GM18861 (cell line): Measurements from ENCODE around the gene SIGLEC12.

Experiments used
- ATAC-seq: cut with Tn5 transposase; IDR thresholded peaks from one replicate; pipeline ENCODE4 v1.9.1; 2021; ENCODE audit not compliant: unreplicated experiment

The SIGLEC12 gene

GRCh38 chr19:51501594-51502263 lies at the start of gene SIGLEC12:
Gene SIGLEC12, minus strand, starts transcription at chr19:51501800. Its CDS starts 67 bp downstream, at chr19:51501733.
- no peak for ATAC-seq

GRCh38 chr19:51550848-51551672 lies 49.5 kb upstream of the SIGLEC12 start:
- ATAC-seq, result no peak

- no peak for ATAC-seq
These were observed 48.1 kb upstream of the SIGLEC12 start for GRCh38 chr19:51549533-51550324.

GRCh38 chr19:51548891-51549305 lies 47.3 kb upstream of the SIGLEC12 start:
- no peak for ATAC-seq

- ATAC-seq, result no peak
These were observed 46.6 kb upstream of the SIGLEC12 start for GRCh38 chr19:51548213-51548651.

- ATAC-seq, result no peak
These were observed 46.0 kb upstream of the SIGLEC12 start for GRCh38 chr19:51547397-51548212.

- no peak for ATAC-seq
These were observed 45.2 kb upstream of the SIGLEC12 start for GRCh38 chr19:51546650-51547396.

GRCh38 chr19:51546107-51546649 lies 44.6 kb upstream of the SIGLEC12 start:
- no peak for ATAC-seq

- ATAC-seq, result no peak
These were observed 42.4 kb upstream of the SIGLEC12 start for GRCh38 chr19:51544038-51544437.

- ATAC-seq, result no peak
These were observed 41.1 kb upstream of the SIGLEC12 start for GRCh38 chr19:51542699-51543098.

- no peak for ATAC-seq
These were observed 40.1 kb upstream of the SIGLEC12 start for GRCh38 chr19:51541458-51542357.

- no peak for ATAC-seq
These were observed 38.3 kb upstream of the SIGLEC12 start for GRCh38 chr19:51539821-51540366.

GRCh38 chr19:51535535-51535934 lies 33.9 kb upstream of the SIGLEC12 start:
- no peak for ATAC-seq

- ATAC-seq, result no peak
These were observed 30.0 kb upstream of the SIGLEC12 start, which contains the start of gene SIGLEC6 for GRCh38 chr19:51531349-51532315. Gene SIGLEC6, minus strand, starts transcription at chr19:51531670. Its CDS starts 22 bp downstream, at chr19:51531648.

GRCh38 chr19:51530616-51531015 lies 29.0 kb upstream of the SIGLEC12 start:
- no peak for ATAC-seq

- ATAC-seq, result no peak
These were observed 27.7 kb upstream of the SIGLEC12 start for GRCh38 chr19:51529301-51529700.

GRCh38 chr19:51525651-51526050 lies 24.1 kb upstream of the SIGLEC12 start:
- ATAC-seq, result no peak
